K562 (cell line): ENCODE results near the gene CAPN8.

ENCODE experiments used
- EZH2 ChIP-seq: IDR thresholded peaks from 2 replicates; pipeline ENCODE4 v1.6.1; 2012; ENCODE audit warnings: low read depth, mild to moderate bottlenecking, inconsistent platforms, low read length, borderline replicate concordance
- MAFK ChIP-seq: IDR thresholded peaks from 2 replicates; pipeline ENCODE4 v1.6.1; 2011; ENCODE audit warnings: low read length, improper control_type of control experiment
- SIN3B ChIP-seq: fragments of 450-650 bp; IDR thresholded peaks from 2 replicates; pipeline ENCODE4 v1.6.1; 2017; ENCODE audit warnings: low read depth, mild to moderate bottlenecking, moderate library complexity
- ZNF263 ChIP-seq: sonication (generic); formaldehyde crosslinking; IDR thresholded peaks from 2 replicates; pipeline ENCODE4 v1.8.0; 2022; ENCODE audit warnings: mild to moderate bottlenecking, missing genetic modification reagents, borderline replicate concordance
- TF ChIP-seq, protein P1 (sequence below): sonication (generic); formaldehyde crosslinking; IDR thresholded peaks from 2 replicates; pipeline ENCODE4 v1.8.1; 2022; ENCODE audit warnings: missing genetic modification reagents

GRCh38 chr1:223524930-223525451 is 140.5 kb downstream of the CAPN8 start:
- TF ChIP-seq SIN3B = no peak
- no peak for TF ChIP-seq MAFK
- TF ChIP-seq, protein P1, sequence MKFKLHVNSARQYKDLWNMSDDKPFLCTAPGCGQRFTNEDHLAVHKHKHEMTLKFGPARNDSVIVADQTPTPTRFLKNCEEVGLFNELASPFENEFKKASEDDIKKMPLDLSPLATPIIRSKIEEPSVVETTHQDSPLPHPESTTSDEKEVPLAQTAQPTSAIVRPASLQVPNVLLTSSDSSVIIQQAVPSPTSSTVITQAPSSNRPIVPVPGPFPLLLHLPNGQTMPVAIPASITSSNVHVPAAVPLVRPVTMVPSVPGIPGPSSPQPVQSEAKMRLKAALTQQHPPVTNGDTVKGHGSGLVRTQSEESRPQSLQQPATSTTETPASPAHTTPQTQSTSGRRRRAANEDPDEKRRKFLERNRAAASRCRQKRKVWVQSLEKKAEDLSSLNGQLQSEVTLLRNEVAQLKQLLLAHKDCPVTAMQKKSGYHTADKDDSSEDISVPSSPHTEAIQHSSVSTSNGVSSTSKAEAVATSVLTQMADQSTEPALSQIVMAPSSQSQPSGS (CRISPR knock-in tag) = no peak
- TF ChIP-seq EZH2 = no peak
- no peak for TF ChIP-seq ZNF263
